ENCODE results near the gene PPP1R3F.

DNA sequence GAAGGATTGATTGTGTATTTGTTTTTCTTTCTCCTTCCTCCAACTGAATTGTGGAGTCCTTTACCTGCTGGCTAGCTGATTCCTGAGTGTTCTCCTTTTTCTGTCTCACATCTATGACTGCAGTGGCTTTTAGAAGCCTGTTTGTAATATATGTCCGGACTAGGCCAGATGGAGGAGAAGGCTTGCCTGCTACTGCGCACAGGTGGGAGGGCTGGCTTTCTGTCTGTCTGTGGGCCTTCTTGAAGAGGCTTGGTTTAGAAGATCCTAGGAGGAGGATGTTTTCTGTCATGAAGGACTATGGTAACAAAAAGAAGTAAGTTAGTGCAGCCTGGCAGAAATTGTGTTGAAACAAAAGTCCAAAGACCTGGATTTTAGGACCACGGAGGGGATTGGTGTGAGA is 8.5 kb downstream of the PPP1R3F start:
- TF ChIP-seq, protein P1, sequence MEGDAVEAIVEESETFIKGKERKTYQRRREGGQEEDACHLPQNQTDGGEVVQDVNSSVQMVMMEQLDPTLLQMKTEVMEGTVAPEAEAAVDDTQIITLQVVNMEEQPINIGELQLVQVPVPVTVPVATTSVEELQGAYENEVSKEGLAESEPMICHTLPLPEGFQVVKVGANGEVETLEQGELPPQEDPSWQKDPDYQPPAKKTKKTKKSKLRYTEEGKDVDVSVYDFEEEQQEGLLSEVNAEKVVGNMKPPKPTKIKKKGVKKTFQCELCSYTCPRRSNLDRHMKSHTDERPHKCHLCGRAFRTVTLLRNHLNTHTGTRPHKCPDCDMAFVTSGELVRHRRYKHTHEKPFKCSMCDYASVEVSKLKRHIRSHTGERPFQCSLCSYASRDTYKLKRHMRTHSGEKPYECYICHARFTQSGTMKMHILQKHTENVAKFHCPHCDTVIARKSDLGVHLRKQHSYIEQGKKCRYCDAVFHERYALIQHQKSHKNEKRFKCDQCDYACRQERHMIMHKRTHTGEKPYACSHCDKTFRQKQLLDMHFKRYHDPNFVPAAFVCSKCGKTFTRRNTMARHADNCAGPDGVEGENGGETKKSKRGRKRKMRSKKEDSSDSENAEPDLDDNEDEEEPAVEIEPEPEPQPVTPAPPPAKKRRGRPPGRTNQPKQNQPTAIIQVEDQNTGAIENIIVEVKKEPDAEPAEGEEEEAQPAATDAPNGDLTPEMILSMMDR (IDR thresholded peaks at IDR 0.05; ENCODE audit: low read length): no peak
- TF ChIP-seq EZH2 (optimal IDR thresholded peaks at IDR 0.05; ENCODE audit: low read depth, low read length): no peak
